Femur (tissue), 1 donor: ENCODE data around the gene NPR2.

ENCODE experiments used
- DNase-seq: peaks from one replicate; pipeline ENCODE4 v3.0.0-alpha.2; 2017

The NPR2 gene

DNA sequence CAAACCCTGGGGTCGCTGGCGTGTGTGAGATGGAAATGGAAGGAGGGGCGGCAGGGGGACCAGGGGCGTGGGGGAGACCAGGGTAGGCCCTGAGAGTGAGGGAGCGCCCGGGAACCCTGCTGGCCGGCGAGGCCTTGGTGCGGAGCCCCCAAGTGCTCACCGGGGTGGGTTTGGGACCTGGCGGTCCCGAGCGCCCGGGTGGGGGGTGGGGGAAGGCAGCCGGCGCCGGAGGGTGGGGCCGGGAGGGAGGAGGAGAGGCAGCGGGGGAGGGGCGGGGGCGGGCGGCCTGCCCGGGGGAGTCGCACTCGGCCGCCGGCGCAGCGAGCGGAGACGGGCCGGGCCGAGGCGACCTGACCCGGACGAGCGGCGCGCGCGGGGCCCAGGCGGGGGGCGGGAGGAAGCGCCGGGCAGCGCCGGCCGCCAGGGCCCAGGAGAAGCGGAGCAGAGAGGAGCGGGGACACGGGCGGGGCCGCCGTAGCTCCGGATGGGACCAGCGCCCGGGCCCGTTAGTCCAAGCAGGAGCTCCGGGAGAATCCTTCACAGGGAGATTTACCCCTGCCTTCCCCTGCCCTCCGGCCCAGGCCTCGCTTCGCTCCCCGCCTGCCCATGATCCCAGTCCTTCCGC lies at the start of gene NPR2:
NPR2 (plus strand) TSS at position 295 of the 625 bp plus-strand sequence. CDS start 818 bp downstream, outside the sequence.
- DNase-seq = peak; percentile 68

DNA sequence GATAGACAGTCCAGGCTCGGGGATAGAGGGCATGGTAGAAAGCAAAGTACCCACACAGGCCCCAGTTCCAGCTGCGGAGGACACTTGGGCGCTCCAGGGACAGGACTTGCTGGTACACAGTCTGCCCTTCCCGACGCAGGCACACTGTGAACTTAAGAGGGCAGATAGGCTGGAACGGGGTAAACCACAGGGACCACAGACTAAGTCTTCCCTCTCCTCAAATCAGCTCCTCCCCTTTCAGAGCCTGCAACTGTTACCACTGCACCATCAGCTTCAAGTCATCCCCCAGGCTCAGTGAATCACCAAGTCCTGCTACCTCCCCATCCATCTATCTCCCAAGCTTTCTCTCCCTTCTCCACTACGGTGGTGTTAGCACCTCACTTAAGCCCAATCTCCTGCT lies 49.7 kb upstream of the NPR2 start:
- DNase-seq = peak; percentile 7

DNA sequence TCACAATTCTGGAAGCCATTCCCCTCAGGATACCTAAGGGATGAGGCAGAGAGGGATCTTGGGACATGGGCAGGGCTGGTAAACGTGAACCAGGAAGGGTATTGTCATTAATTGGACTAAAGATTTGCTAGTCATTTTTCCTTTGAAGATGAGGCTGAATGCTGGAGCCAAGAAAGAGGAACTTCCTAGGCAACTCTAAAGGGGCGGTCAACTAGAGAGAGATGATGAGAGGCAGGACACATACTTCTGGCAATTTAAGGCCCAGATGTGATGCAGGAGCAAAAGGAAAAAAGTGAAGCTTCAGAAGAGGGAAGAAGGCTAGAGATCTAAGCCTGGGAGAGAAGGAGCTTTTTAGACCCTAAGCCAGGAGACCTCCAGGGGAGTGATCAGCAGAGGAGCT lies 47.9 kb upstream of the NPR2 start:
- DNase-seq = peak; percentile 3

DNA sequence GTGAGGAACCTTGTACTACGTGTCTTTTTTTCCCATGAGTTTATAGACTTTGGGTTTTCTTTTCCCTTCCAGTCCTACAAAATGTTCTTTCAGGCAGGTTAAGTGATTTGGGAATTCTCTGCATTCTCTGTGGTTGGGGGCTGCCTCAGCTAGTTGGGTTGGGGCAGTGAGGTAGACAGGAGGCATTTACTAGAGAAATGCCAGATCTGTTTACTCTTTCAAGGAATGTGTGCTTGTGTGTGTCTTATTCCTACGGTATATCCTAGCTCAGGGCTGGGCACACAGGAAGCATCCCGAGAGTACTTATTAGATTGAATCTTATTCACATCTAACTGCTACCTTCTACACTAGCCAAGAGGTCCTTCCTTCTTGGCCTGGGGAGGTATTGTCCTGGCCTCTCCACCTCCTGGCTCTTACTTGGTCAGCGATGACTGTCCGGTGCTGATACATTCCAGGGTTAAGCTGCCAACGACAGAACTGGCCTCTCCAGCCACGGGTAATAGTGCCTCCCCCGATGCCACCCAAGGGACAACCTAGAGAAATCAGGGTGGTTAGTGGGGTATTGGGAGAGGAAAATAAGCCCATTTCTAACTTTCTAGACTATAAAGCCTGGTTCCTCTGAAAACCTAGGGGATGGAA lies 47.4 kb upstream of the NPR2 start:
- DNase-seq = peak; percentile 8

DNA sequence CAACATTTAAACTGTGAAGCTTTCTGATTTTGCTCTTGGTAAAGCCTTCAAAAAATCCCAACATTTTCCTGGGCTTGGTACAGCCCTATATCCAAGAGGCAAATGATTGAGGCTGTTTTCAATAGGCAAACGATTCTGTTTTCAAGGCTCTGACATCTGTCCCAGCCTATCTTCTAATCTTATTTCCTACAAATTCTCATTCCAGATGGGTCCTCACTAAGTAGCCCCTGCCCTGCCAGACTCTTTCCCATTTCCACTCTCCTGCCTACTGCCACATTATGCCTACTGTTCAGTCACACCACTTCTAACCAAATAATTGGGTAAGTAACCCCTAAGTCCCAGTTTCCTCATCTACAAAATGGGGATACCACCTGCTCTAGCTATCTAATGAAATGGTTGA lies 45.8 kb upstream of the NPR2 start:
- DNase-seq = no peak

DNA sequence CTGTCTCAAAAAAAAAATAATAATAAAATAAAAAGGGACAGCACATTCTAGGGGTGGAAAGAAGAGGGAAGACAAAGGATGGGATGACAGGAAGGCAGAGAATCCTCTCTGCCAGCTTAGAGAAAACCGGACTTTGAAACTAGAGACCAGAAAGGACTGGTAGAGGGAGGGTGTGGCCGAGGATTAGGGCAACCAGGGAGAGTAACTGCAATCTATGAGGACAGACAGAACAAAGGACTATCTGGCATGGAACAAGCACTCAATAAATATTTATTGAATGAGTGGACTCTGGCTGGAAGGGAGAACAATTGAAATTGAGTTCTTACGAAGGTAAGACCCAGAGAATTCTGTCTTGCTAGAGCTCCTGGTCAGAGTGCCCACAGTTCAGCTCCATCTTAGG lies 44.8 kb upstream of the NPR2 start:
- no peak for DNase-seq

DNA sequence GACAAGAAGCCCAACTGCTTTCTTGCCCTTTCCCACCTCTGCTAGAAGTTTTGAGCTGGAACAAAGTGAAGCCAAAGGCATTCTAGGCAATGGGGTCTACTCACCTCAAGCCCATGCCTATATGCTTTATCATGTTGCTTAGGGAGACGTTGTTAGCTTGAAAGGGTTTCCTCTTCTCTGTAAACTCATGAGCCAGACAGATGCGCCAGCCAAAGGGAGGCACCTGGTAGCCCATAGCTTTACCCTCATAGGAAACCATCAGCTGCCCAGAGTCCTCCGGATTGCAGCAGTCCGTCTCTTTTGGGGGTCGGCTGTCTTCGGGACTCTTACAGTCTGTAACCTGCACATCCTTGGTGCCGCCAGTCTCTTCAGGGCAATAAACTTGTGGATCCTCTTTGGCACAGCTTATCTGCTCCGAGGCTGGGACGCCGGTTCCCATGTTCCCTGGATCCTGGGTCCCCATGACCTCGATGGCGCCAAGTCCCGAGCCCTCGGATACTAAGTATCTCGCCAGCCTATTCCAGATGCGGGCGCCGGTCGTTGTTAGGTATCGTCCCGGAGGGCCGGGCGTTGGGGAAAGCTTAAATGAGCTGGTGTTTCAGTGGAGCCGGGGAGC lies 43.0 kb upstream of the NPR2 start:
- DNase-seq = no peak

DNA sequence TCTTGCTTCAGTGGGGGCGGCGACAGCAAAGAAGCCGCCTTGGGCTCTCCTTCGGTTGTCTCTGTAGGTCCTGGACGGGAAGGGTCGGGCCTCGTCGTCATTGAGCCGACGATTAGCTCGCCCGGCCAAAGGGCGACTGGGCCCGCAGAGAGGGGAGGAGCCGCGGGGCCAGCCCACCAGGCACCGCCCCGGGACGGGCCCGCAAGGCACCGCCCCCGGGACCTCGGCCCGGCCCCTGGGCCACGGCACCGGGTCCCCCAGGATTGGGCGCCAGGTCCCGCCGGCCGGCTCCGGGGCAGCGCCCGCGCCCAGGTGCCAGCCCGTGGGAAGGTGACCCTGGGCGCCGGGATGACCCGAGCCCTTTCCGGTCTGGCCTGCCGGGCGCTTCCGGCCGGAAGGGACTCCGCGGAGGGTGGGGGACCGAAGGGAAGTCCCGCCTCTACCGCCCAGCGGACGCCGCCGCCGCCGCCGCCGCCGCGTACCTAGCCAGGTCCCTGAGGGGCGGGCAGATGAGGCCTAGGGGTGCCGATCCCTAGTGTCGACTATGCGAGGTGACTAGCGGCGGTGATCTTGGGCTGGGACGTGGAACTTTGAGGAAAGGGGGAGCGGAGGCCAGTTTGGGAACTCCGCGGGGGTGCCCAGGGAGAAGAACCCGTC lies 42.4 kb upstream of the NPR2 start, which contains the start of the genes GBA2 and RGP1:
GBA2 (minus strand) TSS at position 371 of the 657 bp plus-strand sequence. CDS start 524 bp downstream, outside the sequence.
RGP1 (plus strand) TSS at position 430 of the 657 bp plus-strand sequence. CDS start 469 bp downstream, outside the sequence.
- peak; percentile 85 for DNase-seq

DNA sequence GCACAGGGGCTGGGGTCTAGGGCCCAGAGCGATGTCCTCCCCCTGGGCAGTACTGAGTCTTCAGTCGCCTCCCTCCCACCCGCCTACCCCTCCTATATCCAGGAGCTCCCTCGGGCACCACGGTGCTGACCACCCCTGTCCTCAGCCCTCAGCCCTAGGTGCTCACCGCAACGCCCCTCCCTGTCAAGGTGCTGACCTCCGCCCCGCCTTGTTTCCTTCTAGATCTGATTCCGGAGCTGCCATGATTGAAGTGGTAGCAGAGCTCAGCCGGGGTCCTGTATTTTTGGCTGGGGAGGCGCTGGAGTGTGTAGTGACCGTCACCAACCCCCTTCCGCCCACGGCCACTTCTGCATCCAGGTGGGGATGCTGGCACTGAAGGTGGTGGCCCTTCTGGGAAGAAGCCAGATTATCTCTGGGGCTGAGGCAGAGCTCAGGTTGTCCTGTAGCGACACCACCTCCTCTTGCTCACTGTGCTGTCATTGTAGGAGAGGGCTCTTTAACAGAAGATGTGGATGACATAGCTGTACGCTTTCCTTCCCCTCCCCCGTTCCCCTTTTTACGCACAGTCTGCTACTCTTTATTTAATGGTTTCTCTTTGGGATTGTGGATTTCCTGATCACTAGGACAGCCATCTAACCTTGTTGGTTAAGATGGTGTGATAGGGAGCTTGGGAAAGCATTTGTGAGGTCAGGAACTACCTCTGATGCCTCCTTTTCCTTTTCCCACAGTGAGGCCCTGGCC lies 41.7 kb upstream of the NPR2 start:
- no peak for DNase-seq

DNA sequence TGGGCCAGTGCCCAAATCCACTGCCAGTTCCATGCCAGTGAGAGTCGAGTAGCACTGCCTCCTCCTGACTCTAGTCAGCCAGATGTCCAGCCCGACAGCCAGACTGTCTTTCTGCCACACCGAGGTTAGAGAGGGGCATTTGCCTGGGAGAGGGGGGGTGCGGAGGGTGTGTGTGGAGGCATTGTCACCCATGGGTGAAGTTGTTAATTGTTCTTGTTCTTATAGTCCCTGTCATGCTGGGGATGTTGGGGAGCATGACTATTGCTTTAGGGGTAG lies 41.2 kb upstream of the NPR2 start:
- DNase-seq = no peak

DNA sequence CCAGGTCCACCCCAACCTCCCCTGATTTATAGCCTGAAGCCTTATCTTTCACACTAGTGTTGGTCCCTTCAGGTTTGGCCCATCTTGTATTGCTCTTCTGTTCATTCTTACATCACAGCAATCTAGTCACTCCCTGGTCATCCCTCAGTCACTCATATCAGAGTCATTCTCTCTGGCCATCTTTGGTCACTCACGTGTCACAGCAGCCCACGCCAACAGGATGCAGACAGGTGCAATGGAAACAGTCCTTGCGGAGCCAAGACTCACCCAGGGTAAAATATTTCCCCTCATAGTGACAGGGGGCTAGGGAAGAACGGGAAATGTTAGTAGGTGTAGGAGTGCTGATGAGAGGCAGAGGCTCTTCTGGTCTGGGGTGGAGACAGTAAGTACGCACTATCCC lies 37.9 kb upstream of the NPR2 start:
- no peak for DNase-seq

DNA sequence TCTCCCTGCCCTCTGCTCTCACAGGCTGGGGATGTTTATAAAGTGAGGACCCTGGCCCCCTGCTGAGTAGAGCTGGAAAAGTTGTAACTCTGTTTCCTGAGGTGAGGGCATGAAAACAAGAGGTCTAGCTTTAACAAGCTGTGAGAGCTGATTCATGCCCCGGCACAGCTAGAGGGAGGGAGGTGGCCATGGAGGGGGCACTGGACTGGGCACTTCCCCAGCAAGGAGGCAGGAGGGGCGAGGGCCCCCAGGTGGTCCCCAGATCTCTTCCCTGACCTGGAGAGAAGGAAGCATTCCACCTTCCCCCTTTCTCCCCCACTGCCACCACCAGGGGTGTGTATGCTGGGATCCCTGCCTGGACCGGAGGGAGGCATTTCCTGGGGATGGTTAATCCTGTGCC lies 37.1 kb upstream of the NPR2 start, which contains the start of gene MSMP:
MSMP (minus strand) TSS at position 13 of the 400 bp plus-strand sequence. CDS start 147 bp downstream, outside the sequence.
- DNase-seq = no peak

DNA sequence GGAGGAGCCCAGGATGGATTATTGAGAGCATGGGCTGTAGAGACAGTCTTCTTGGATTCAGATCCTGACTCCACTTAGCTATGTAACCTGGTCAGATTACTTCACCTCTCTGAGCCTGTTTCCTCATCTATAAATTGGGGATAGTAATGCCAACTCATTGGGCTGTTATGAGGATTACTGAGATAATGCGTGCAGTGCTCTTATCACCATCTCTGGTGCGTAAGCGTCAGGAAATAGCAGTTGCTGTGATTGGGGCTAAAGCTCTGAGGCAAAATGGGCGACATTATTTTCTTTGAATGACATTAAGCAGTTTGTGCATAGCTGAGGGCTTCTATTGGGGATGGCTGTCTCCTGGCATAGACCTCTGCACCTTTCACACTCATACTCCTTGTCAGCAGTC lies 36.3 kb upstream of the NPR2 start:
- no peak for DNase-seq

DNA sequence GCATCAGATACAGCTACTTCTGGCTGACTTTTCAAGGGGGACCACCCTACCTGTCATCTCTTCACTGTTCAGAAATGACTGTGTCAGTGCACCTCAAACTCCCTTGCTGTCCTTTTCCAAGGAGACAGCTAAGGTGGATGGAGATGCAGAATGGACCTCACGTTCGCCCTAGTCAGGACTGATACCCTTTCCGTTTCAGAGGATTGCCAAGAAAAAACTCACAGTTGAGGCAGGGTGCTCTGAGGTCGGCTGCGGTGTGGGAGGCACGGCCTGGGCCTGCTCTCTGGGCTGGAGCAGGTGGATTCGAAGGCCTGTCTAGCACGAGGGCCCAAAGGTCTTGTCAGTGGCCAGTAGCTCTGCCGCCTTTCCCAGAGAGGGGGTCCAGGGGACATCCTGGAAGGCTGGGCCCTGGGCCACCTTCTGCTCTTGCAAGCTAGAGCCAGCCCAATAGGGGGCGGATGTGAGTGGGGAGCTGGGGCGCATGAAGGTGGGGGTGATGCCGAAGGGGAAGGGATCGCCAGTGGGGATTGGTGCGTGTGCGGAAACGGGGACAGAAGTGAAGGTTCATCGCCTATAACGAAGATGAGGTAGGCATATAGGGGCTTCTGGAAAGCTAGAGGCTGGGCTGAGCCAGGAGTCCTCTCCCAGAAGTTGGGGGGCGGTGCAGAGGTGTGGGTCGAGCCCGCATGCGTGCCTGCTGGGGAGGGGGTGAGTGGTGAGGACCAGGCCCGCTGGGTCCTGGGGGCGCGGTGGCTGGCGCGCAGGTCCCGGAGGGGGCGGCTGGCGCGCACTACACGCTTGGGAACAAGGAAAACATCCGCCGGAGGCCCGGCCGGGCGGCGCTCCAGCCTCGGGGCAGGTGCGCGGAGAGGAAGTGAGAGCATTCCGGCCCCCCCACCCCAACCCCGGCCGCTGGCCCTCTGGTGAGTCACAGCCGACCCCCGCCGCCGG lies 34.8 kb upstream of the NPR2 start:
- peak; percentile 79 for DNase-seq

DNA sequence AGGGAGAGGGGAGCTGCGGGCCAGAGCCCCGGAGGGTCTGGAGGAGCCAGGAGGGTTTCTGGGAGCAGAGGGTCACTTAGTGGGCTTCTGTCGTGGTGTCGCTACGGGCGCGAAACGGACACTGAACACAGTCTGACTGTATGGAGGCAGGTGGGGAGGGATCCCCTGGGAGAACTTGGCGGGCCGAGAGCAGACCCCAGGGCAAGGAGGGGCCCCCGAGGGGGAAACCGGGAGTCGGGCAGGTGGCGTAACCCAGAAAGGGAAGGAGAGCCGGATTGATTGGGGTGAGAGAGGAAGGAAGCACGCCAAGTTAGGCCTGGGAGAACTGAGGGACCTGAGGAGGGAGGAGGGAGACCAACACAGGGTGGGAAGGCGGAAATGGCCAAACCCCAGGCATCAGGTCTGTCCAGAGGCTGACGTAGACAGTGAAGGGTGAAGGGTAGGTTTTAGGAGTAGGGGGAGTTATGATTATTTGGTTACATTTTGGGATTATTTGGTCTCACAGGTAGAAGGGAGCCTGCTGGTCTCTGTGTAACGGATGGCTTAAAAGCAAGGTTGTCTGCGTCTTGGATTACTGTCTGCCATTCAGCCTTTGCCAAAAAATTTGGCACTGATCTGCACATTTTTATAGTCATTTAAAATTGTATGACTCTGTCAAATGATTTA lies 34.0 kb upstream of the NPR2 start:
- peak; percentile 63 for DNase-seq

DNA sequence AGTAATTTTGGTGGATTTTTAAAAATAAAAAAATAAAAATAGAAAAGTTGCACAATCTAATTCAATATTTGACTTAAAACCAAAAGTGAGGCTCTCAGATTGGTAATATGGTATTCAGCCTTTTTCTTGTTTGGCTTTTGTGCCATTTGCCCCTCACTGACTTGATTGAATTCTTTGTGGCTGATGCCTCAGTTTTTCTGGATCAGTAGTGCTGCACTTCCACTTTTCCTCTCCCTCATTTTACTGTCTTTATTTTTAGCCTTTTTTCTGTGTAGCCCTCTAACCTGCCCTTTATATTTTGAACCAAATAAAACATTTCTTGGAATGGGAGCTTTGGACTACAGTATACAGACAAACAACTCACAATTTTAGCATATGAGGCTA lies 33.5 kb upstream of the NPR2 start:
- no peak for DNase-seq

DNA sequence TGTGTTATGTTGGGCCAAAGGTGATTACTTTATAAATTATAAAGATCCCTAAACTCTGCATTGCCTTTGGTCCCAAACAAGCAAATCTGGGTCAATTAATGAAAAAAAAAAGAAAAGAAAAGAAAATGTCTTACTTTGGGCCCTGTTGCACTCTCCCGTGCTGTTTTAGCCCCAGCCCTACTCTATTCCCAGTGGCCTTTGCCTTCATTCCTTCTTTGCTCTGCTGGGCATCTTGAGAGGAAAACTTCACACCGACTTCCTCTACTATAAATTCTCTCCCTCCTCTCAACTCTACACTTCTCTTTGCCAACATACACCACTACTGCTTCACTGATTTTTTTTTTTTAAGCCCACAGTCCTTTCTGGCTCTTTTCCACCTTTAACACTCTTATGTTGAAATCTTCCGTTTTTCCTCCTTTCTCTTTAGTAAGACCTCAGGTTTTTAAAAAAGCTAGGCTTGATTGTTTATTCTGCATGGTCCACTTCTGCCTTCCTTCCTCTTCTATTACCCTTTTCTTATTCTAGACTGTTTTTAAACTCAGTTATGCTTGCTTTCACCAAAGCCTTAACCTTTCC lies 32.8 kb upstream of the NPR2 start:
- DNase-seq = no peak

DNA sequence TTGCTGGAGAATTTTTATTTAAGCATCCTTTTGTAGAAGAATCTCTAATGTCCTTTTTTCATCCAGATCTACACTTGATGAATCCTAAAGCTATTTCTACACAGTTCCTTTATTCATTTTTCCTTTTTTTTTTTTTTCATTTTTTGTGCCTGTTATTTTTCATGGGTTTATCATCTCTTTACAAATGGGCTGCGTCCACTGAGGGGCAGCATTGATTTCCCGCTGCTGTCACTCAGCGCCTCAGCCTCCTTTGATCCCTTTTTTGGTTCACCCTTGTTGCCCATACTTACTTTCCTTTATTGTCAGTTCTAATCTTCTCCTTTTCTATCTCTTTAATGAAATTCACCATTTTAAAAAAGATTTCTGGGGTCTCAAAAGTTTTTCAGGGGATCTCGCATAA lies 31.6 kb upstream of the NPR2 start:
- DNase-seq = no peak

DNA sequence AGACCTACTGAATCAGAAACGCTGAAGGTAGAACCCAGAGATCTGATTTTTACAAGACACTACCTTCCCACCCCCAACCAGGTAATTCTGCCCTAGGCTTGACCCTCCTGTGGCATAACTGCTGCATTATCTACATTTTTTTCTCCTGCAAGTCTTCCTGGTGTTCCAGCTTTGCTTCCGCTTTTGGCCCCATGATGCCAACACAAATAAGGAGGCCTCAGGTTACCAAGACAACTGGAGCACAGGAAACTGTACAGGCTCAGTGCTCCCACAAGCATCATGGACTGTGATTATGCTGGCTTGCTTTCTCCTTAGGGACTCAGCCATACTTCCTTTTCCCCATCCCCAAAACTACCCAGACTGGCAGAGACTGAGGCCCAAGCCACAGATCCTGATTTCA lies 30.7 kb upstream of the NPR2 start:
- DNase-seq = peak; percentile 68

DNA sequence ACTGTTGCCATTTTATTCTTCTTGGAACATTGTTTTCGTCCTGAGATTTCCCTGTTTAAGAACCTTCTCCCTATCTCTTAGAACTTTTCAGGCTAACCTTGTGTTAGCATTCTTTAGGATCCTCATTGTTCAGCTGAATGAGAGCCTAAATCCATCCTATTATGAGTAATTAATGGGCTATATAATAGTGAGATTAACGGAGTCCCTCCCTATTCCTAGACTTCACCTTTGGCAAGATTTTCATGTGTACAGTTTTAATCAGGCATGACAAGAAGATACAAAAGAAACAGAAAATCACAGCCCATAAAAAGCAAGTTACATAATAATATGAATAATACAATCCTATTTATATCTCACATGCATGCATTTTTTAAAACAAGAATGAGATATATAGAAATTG lies 28.2 kb upstream of the NPR2 start:
- no peak for DNase-seq

DNA sequence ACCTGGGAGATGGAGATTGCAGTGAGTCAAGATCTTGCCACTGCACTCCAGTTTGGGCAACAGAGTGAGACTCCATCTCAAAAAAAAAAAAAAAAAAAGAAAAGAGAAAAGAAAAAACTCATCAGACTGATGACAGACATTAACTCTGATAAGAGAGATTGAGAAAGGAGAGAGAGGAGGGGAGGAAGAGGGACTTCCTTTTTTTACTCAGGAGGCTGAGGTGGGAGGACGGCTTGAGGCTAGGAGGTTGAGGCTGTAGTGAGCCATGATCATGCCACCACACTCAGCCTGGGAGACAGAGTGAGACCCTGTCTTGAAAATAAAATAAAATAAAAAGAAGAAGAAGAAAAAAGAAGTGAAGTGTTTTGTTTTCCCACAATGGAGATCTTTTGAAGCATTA lies 27.6 kb upstream of the NPR2 start:
- no peak for DNase-seq
